WTC11 (cell line): ENCODE results near the gene POLR3GL. TPM values are rescaled to one million over a fixed set of nuclear protein-coding genes. Genes with fewer than 3 reads are reported as not detected.

Experiments used
- ATAC-seq: fragments of 200-7000 bp; cut with Tn5 transposase; 2 replicates; pipeline ENCODE4 v1.10.0; 2021; ENCODE audit warnings: mild to moderate bottlenecking, moderate library complexity
- CTCF ChIA-PET: fragments of 300-600 bp; sonication (Branson Sonifier 250); formaldehyde crosslinking; loops from one replicate; lab custom pipeline; 2021; ENCODE audit warnings: antibody characterized with exemption; lab: Charles Lee
- POLR2A ChIA-PET: fragments of 350-600 bp; sonication (Branson Sonifier 250); formaldehyde crosslinking; loops from one replicate; lab custom pipeline; 2021; ENCODE audit warnings: antibody characterized with exemption; lab: Charles Lee
- DNase-seq: peaks from one replicate; pipeline ENCODE4 v3.0.0; 2021; ENCODE audit warnings: low spot score
- H3K27ac Mint-ChIP-seq: 2 replicates; pipeline ENCODE4 v1.8.0; 2021; ENCODE audit warnings: mixed read lengths
- H3K27me3 Mint-ChIP-seq: 2 replicates; pipeline ENCODE4 v1.8.0; 2021; ENCODE audit warnings: low read depth, mild to moderate bottlenecking, moderate library complexity, mixed read lengths
- H3K36me3 Mint-ChIP-seq: 2 replicates; pipeline ENCODE4 v1.8.0; 2021; ENCODE audit warnings: mixed read lengths
- H3K4me1 Mint-ChIP-seq: 2 replicates; pipeline ENCODE4 v1.8.0; 2022; ENCODE audit warnings: mixed read lengths
- H3K4me3 Mint-ChIP-seq: 2 replicates; pipeline ENCODE4 v1.8.0; 2021; ENCODE audit warnings: mild to moderate bottlenecking, moderate library complexity, mixed read lengths
- H3K9me3 Mint-ChIP-seq: 2 replicates; pipeline ENCODE4 v1.8.0; 2021; ENCODE audit warnings: mixed read lengths
- AFF4 ChIP-seq: sonication (generic); formaldehyde crosslinking; IDR thresholded peaks from 2 replicates; pipeline ENCODE4 v1.8.1; 2023; ENCODE audit warnings: mild to moderate bottlenecking, missing genetic modification reagents, borderline replicate concordance
- ARID4B ChIP-seq: sonication (generic); formaldehyde crosslinking; IDR thresholded peaks from 2 replicates; pipeline ENCODE4 v1.8.0; 2023; ENCODE audit warnings: missing genetic modification reagents, mild to moderate bottlenecking, borderline replicate concordance
- CDX4 ChIP-seq: fragments of 250-450 bp; sonication (Bioruptor Pico); IDR thresholded peaks from 2 replicates; pipeline ENCODE4 v1.9.0; 2021; ENCODE audit warnings: moderate library complexity, mild to moderate bottlenecking, inconsistent platforms, borderline replicate concordance
- IRF1 ChIP-seq: sonication (generic); formaldehyde crosslinking; IDR thresholded peaks from 2 replicates; pipeline ENCODE4 v1.8.0; 2023; ENCODE audit warnings: missing genetic modification reagents
- MAX ChIP-seq: sonication (generic); formaldehyde crosslinking; IDR thresholded peaks from 2 replicates; pipeline ENCODE4 v1.8.0; 2022; ENCODE audit warnings: mild to moderate bottlenecking, missing genetic modification reagents
- MLX ChIP-seq: sonication (generic); formaldehyde crosslinking; IDR thresholded peaks from 2 replicates; pipeline ENCODE4 v1.8.1; 2023; ENCODE audit warnings: mild to moderate bottlenecking, missing genetic modification reagents, moderate library complexity
- NR3C1 ChIP-seq: sonication (generic); formaldehyde crosslinking; conservative IDR thresholded peaks from 2 replicates; pipeline ENCODE4 v1.8.1; 2023; ENCODE audit warnings: low read depth, mild to moderate bottlenecking, missing genetic modification reagents
- OVOL2 ChIP-seq: fragments of 250-450 bp; sonication (Bioruptor Pico); IDR thresholded peaks from 2 replicates; pipeline ENCODE4 v1.9.0; 2021; ENCODE audit warnings: mild to moderate bottlenecking, borderline replicate concordance
- SOX15 ChIP-seq: fragments of 250-450 bp; sonication (Bioruptor Pico); IDR thresholded peaks from 2 replicates; pipeline ENCODE4 v1.9.0; 2021; ENCODE audit warnings: mild to moderate bottlenecking
- TCF7 ChIP-seq: sonication (generic); formaldehyde crosslinking; IDR thresholded peaks from 2 replicates; pipeline ENCODE4 v1.8.0; 2022; ENCODE audit warnings: mild to moderate bottlenecking, low read depth, missing genetic modification reagents, moderate library complexity
- ZBTB21 ChIP-seq: sonication (generic); formaldehyde crosslinking; IDR thresholded peaks from 2 replicates; pipeline ENCODE4 v1.8.1; 2023; ENCODE audit warnings: mild to moderate bottlenecking, missing genetic modification reagents, borderline replicate concordance
- ZBTB43 ChIP-seq: sonication (generic); formaldehyde crosslinking; IDR thresholded peaks from 2 replicates; pipeline ENCODE4 v1.8.1; 2023; ENCODE audit warnings: mild to moderate bottlenecking, missing genetic modification reagents
- ZNF138 ChIP-seq: sonication (generic); formaldehyde crosslinking; conservative IDR thresholded peaks from 2 replicates; pipeline ENCODE4 v1.8.1; 2022; ENCODE audit warnings: mild to moderate bottlenecking, moderate library complexity, missing genetic modification reagents
- ZNF263 ChIP-seq: sonication (generic); formaldehyde crosslinking; IDR thresholded peaks from 2 replicates; pipeline ENCODE4 v1.8.1; 2022; ENCODE audit warnings: low read depth, mild to moderate bottlenecking, moderate library complexity, missing genetic modification reagents
- ZNF416 ChIP-seq: fragments of 250-450 bp; sonication (Bioruptor Pico); IDR thresholded peaks from 2 replicates; pipeline ENCODE4 v1.9.0; 2021; ENCODE audit warnings: mild to moderate bottlenecking, inconsistent platforms
- total RNA-seq: library from RNA; stranded (reverse); gene quantifications from 3 replicates; pipeline ENCODE4 v1.2.3, GENCODE V29; 2021

The POLR3GL gene
- total RNA-seq, 1 experiment from 2014 or later, result 3.8 TPM

GRCh38 chr1:145956361-145956760 is 8.1 kb upstream of the POLR3GL start:
- TF ChIP-seq TCF7, result no peak
- TF ChIP-seq MLX (CRISPR knock-in tag), result no peak
- no peak for TF ChIP-seq IRF1 (CRISPR knock-in tag)
- no peak for TF ChIP-seq CDX4 (CRISPR knock-in tag)
- no peak for TF ChIP-seq AFF4 (CRISPR knock-in tag)
- no peak for TF ChIP-seq ZNF138
- TF ChIP-seq OVOL2 (CRISPR knock-in tag), result no peak
- no peak for TF ChIP-seq ZBTB21 (CRISPR knock-in tag)
- TF ChIP-seq SOX15 (CRISPR knock-in tag), result no peak
- no peak for TF ChIP-seq ZNF416
- no peak for TF ChIP-seq ZNF263
- TF ChIP-seq NR3C1 (CRISPR knock-in tag), result no peak
- TF ChIP-seq ARID4B (CRISPR knock-in tag), result no peak
- TF ChIP-seq MAX, result no peak
- TF ChIP-seq ZBTB43, result no peak
- H3K27me3 Mint-ChIP-seq, result peaks cover 83% of the 10 kb centered on the region
- no peak for DNase-seq
- H3K4me1 Mint-ChIP-seq, result peaks cover 22% of the 10 kb centered on the region
- ATAC-seq, result no peak
- H3K27ac Mint-ChIP-seq, result no peak overlapping the region
- no peaks in the 10 kb centered on the region for H3K9me3 Mint-ChIP-seq
- no peaks in the 10 kb centered on the region for H3K36me3 Mint-ChIP-seq
- ChIA-PET POLR2A (no interaction called here), CTCF (interaction anchor here (2.4 kb wide), 1 partner anchor 51 kb away, joined by 16 read pairs; no protein-coding TSS in a partner anchor)
- H3K4me3 Mint-ChIP-seq, result no peak overlapping the region
